Fibroblast of skin of right quadriceps (primary cell): ENCODE results near the gene HIVEP3.

Source experiments
- DNase-seq: peaks from one replicate; pipeline ENCODE4 v3.0.0-alpha.2; 2013

Gene HIVEP3

GRCh38 chr1:41475859-41476567 is 442.7 kb downstream of the HIVEP3 start:
- peak; percentile 60 for DNase-seq

GRCh38 chr1:41475346-41475745 is 443.4 kb downstream of the HIVEP3 start:
- no peak for DNase-seq

- peak; percentile 29 for DNase-seq
Measured at GRCh38 chr1:41474490-41475271, 444.0 kb downstream of the HIVEP3 start.

- no peak for DNase-seq
Measured at GRCh38 chr1:41473738-41474362, 444.9 kb downstream of the HIVEP3 start.

- no peak for DNase-seq
Measured at GRCh38 chr1:41471658-41472057, 447.1 kb downstream of the HIVEP3 start.

GRCh38 chr1:41469706-41470105 is 449.0 kb downstream of the HIVEP3 start:
- DNase-seq: no peak

GRCh38 chr1:41468122-41468762 is 450.5 kb downstream of the HIVEP3 start:
- DNase-seq: no peak

GRCh38 chr1:41467673-41468072 is 451.0 kb downstream of the HIVEP3 start:
- no peak for DNase-seq

- DNase-seq: no peak
Measured at GRCh38 chr1:41466146-41466545, 452.6 kb downstream of the HIVEP3 start.

GRCh38 chr1:41465741-41466140 is 453.0 kb downstream of the HIVEP3 start:
- DNase-seq: no peak

GRCh38 chr1:41464885-41465284 is 453.8 kb downstream of the HIVEP3 start:
- peak; percentile 55 for DNase-seq

- DNase-seq: no peak
Measured at GRCh38 chr1:41463516-41463915, 455.2 kb downstream of the HIVEP3 start.

GRCh38 chr1:41462680-41463004 is 456.1 kb downstream of the HIVEP3 start:
- DNase-seq: no peak

GRCh38 chr1:41461790-41462679 is 456.7 kb downstream of the HIVEP3 start:
- peak; percentile 16 for DNase-seq

- no peak for DNase-seq
Measured at GRCh38 chr1:41456847-41457540, 461.7 kb downstream of the HIVEP3 start.
